GM18858 (cell line): ENCODE measurements around the gene PARP16.

Experiments used
- ATAC-seq: cut with Tn5 transposase; IDR thresholded peaks from one replicate; pipeline ENCODE4 v1.9.1; 2021; ENCODE audit not compliant: unreplicated experiment

PARP16 gene

GRCh38 chr15:65312400-65312916, 25.8 kb upstream of the PARP16 start:
- ATAC-seq: no peak

GRCh38 chr15:65311760-65312159, 25.1 kb upstream of the PARP16 start:
- ATAC-seq: no peak

- ATAC-seq: no peak
These were observed 23.9 kb upstream of the PARP16 start for GRCh38 chr15:65310431-65311137.

GRCh38 chr15:65309882-65310418, 23.3 kb upstream of the PARP16 start:
- ATAC-seq: no peak

- no peak for ATAC-seq
These were observed 21.3 kb upstream of the PARP16 start for GRCh38 chr15:65307978-65308377.

GRCh38 chr15:65306551-65306950, 19.9 kb upstream of the PARP16 start:
- no peak for ATAC-seq

- ATAC-seq: no peak
These were observed 19.1 kb upstream of the PARP16 start for GRCh38 chr15:65305776-65306175.

GRCh38 chr15:65305150-65305758, 18.6 kb upstream of the PARP16 start:
- ATAC-seq: no peak

- peak; percentile 56 for ATAC-seq
These were observed 17.9 kb upstream of the PARP16 start, which contains the start of gene RNU5B-1 for GRCh38 chr15:65304381-65305149. Gene RNU5B-1, plus strand, starts transcription at chr15:65304677.

GRCh38 chr15:65303687-65304380, 17.2 kb upstream of the PARP16 start:
- peak; percentile 4 for ATAC-seq

- ATAC-seq: no peak
These were observed 15.4 kb upstream of the PARP16 start for GRCh38 chr15:65302061-65302460.

- ATAC-seq: no peak
These were observed 14.3 kb upstream of the PARP16 start for GRCh38 chr15:65300924-65301441.

GRCh38 chr15:65298731-65299130, 12.0 kb upstream of the PARP16 start:
- ATAC-seq: no peak

- no peak for ATAC-seq
These were observed 6.3 kb upstream of the PARP16 start for GRCh38 chr15:65292938-65293518.

GRCh38 chr15:65290228-65290627, 3.5 kb upstream of the PARP16 start:
- no peak for ATAC-seq

- ATAC-seq: no peak
These were observed 2.7 kb upstream of the PARP16 start for GRCh38 chr15:65289261-65289854.

- ATAC-seq: no peak
These were observed 805 bp upstream of the PARP16 start for GRCh38 chr15:65287520-65287855.

GRCh38 chr15:65286069-65286703, 497 bp downstream of the PARP16 start:
- no peak for ATAC-seq

- no peak for ATAC-seq
These were observed 1.2 kb downstream of the PARP16 start for GRCh38 chr15:65285291-65286068.
